LoVo (cell line): ENCODE results near the gene BEND6.
"Not testable (repeated sequence)": the region's sequence is repeated elsewhere in the genome, so short reads cannot be mapped to it uniquely, and the experiment has no call there.

Experiments used
- DNase-seq: peaks from one replicate; pipeline ENCODE4 v3.0.0-alpha.2; 2016; ENCODE audit warnings: low spot score

Gene BEND6

GRCh38 chr6:56984361-56984760, 29.5 kb downstream of the BEND6 start:
- DNase-seq = no peak

DNA sequence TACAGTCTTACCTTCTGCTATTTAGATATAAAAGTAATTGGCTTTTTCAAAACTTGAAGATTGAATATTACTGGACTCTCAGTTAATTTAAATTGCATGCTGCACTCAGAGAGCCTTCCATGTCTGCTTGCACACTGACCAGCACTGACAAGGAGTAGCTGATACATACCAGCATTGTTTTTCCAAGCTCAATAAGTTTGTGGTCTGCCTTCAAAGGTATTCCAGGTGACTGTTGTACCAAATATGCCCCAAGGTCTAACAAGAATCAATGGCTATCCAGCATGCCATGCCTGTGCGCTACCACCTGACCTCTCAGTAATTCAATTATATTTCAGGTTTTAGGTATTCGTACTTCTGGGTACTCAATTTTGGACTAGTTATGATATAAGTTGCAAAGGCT, 30.0 kb downstream of the BEND6 start:
- no peak for DNase-seq

DNA sequence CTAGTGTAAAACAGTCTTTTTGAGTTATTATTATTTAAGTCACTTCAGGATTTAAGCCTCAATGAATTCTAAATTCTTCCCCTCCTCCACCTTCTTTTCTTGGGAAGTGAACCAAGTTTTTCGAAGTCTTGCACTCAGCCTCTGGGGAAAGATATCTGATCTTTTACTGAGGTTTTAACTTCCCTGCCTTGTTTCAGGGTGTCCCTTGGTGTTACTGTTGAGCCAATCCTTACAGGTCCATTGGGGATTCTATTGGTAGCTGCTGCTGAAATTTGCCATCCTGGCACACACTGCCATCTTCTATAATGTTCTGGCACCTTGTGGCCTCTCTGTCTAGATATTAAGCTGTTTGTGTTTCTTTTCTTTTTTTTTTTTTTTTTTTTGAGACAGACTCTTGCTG, 31.7 kb downstream of the BEND6 start:
- no peak for DNase-seq

DNA sequence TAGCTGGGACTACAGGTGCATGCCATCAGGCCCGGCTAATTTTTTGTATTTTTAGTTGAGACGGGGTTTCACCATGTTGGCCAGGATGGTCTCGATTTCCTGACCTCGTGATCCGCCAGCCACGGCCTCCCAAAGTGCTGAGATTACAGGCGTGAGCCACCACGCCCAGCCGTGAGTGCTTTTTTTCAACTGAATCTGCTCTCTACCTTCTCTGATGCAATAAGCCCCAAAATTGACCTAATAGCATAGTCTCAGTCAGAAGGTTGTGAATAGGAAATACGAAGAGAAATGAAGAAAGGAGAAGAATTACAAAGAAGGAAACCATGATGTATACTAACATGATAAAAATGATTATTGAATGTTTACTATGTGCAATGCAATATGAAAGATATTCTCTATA, 33.2 kb downstream of the BEND6 start:
- no peak for DNase-seq

DNA sequence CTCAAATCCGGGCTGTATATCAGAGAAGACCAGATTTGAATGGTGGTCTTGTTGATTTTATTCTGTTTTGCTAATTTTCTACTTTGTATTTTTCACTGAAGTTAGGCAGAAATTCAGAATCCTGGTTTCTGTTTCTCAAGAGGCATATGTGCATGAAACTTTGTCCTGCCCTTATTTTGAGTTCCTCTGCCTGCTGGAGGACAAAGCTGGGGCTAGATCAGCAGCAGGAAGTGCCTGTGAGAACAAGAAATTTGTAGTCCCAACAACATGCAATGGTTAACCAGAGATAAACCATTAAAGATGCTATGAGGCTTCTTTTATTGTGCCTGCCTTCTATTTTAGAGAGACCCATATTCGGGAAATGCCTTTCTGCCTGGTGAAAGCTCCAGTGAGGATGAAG, 37.1 kb downstream of the BEND6 start:
- no peak for DNase-seq

GRCh38 chr6:56992703-56993102, 37.8 kb downstream of the BEND6 start:
- no peak for DNase-seq

DNA sequence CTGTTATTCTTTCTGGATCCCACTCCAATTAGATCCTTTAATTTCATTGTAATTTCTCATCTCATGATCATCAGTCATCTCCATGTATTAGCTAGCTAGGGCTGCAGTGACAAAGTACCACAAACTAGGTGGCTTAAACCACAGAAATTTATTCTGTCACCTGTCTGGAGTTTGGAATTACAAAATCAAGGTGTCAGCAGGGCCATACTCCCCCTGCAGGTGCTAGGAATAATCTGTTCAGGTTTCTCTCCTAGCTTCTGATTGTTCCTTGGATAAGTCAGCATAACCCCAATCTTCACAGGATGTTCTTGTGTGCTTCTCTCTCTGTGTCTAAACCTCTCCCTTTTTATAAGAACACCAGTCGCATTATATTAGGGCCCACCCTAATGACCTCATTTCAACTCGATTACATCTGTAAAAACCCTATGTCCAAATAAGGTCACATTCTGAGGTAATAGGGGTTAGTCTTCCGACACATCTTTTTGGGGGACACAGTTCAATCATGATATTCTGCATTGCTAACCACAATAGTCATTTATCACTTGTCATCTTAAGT, 40.5 kb downstream of the BEND6 start:
- DNase-seq = peak; percentile 14

DNA sequence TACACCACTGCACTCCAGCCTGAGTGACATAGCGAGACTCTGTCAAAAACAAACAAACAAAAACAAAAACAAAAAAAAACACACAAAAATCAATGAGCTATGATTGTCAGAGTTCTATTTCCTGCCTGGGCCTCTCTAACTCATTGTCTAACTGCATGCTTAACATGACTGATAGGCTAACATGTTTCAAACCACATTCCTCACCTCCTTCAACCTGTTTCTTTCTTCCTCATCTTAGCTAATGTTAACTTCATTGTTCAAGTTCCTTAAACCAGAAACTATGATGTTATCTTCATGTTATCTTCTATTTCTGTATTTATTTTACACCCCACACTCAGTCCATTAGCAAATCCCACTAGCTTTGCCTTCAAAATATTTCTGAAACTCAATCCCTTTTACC, 41.5 kb downstream of the BEND6 start:
- no peak for DNase-seq

GRCh38 chr6:56999049-56999448, 44.1 kb downstream of the BEND6 start:
- DNase-seq = no peak

DNA sequence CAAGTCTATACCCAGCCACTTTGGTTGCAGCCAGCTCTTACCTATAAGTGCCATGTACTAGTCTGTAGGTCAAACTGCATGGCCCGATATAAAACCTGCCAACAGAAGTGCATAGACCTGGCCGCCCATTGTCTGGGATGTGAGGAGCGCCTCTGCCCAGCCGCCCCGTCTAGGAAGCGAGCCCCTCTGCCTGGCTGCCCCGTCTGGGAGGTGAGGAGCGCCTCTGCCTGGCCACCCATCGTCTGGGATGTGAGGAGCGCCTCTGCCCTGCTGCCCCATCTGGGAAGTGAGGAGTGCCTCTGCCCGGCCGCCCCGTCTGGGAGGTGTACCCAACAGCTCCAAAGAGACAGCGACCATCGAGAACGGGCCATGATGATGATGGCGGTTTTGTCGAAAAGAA, 44.8 kb downstream of the BEND6 start:
- not testable (repeated sequence) for DNase-seq

DNA sequence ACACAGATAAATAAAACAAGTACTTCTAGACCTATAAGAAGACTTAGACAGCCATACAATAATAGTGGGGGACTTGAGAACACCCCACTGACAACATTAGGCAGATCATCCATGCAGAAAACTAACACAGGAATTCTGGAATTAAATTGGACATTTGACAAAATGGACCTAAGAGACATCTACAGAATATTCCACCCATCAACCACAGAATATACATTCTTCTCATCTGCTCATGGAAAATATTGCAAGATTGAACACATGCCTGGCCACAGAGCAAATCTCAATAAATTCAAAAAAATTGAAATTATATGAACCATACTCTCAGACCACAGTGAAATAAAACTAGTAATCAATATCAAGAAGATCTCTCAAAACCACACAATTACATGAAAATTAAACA, 47.3 kb downstream of the BEND6 start:
- DNase-seq = no peak

DNA sequence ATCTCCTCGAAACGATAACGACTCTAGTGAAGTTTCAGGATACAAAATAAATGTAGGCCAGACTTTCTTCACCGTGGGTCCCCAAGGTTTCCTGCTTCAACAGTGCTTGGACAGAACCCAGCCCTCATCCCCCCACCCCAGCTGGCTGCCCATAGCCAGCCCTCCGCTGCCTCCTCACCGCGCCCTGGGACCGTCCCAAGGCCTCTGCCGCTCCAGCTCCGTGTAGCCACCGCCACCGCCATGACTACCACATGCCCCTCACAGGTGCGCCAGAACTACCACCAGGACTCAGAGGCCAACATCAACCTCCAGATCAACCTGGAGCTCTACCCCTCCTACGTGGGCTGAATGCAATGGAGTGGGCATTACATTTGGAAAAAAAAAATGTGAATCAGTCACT, 49.4 kb downstream of the BEND6 start:
- DNase-seq = no peak

GRCh38 chr6:57006101-57006500, 51.2 kb downstream of the BEND6 start:
- no peak for DNase-seq

DNA sequence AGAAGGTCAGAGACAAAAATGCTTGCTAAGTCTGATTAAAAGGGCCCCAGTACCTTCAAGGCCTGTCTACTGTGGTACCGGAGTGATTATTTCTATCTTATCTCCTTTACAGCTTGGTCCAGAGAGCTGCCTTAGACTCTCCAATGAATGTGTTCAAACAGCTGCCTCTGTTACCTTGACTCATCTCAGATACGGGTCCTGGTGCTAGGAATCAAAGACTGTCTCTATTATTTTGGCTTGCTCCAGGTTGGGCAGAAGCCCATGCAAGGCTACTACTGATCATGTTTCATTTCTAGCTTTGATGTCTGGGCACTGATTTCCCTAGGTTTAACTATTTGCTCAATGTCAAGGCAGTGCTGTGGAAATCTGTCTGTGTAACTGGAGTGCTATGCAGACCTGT, 53.2 kb downstream of the BEND6 start:
- not testable (repeated sequence) for DNase-seq

- peak; percentile 17 for DNase-seq
Measured at GRCh38 chr6:57013521-57013926, 58.6 kb downstream of the BEND6 start.

DNA sequence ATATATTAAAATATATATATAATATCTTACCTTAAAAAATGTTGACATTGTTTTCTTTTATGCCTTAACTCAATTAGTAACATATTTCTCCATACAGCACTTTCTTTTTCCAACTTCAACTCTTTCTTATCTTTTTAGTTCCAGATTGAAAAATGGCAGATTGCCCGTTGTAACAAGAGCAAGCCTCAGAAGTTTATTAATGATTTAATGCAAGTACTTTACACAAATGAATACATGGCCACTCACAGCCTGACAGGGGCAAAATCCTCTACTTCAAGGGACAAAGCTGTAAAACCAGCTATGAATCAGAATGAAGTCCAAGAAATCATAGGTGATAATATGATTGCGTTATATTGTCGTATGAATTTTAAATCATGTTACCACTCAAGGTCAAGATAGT, 62.2 kb downstream of the BEND6 start:
- DNase-seq = no peak

- no peak for DNase-seq
Measured at GRCh38 chr6:57017841-57018240, 62.9 kb downstream of the BEND6 start.

DNA sequence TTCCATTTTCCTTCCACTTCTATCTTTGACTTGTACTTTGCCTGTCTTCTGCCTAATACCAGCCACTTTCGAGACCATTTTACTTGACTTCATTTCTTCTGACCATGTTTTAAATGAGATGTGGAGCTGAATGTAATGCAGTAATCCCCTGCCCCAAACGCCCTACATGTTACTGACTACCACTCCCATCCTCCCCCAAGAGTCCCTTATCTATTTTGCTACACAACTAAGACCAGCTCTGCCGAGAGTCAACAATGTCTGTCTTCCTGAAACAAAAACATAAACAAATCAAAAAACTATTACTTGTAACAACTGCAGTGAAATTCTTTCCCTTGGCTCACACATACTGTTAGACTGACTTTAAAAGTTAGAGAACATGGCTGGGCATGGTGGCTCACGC, 64.5 kb downstream of the BEND6 start:
- no peak for DNase-seq

DNA sequence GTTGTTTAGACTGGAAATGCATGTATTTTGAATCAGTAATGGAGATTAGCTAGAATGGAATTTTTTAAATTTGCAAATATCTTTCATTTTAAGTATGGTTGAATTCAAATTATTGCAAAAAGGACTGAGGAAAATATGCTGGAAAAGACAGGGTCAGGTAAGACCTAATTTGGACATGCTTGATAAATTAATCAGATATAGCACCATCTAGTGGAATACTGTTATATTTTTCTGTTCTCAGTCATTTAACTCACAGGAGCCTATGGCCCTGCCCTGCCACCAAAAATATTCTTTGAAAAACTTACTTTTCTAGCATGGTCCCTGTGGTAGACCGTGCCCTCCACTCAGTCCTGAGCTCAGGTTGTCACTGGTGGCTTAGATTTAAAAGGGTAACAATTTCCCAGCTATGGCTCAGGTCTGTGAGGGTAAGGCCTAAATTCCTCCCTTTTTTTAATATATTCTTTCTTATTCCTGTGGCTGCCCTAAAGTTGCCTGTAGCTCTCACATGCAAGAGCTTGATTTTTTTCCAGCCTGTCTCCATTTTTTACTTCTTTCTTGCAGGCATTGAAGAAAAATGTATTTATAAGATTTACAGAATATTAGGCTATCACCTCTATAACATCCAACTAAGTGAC, 66.3 kb downstream of the BEND6 start:
- DNase-seq = peak; percentile 63

GRCh38 chr6:57024321-57024720, 69.4 kb downstream of the BEND6 start:
- no peak for DNase-seq

GRCh38 chr6:57024775-57025174, 69.9 kb downstream of the BEND6 start:
- DNase-seq = no peak

DNA sequence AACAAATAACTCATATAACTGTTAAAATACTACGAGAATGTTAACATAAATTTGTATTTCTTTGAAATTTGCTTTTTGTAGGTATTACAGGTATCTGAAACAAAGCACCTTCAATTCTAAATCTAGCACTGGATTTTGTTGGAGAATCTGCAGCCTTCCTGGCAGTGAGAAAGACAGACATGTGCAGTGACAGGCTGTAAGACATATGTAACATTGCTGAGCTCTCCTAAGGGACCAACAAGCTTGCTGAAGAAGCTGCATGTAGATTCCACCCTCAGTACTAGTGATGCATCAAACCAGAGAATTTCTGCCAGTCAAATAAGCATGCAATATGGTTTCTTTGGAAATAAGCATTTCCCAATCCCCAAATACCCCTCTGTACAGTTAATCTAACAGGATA, 71.1 kb downstream of the BEND6 start:
- DNase-seq = no peak

- no peak for DNase-seq
Measured at GRCh38 chr6:57027301-57027700, 72.4 kb downstream of the BEND6 start.

DNA sequence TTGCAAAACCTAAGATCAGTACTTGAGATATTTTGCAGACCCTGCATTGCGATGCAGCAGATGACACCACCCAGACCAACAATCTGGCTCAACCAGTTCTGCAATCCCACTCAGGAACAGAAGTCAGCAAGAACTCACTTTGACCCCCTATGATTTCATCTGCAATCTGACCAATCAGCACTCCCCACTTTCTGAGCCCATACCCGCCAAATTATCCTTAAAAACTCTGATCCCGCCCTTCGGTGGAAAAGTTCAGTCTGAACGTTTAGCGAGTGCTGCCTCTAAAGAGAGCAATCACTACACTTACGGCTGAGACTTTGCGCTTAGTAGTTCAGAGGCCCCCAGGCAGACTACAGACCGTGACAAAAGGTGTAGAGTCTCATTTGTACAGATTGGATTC, 74.3 kb downstream of the BEND6 start:
- DNase-seq = no peak
